HTERT RPE-1 (cell line): ENCODE measurements around the gene CMTM8.

Experiments used
- in situ Hi-C: fragments of 300-500 bp; cut with MboI; formaldehyde crosslinking; loops from 4 replicates; pipeline ENCODE4 v1.14.3; 2020; ENCODE audit warnings: low sequenced_read_pairs

Gene CMTM8

GRCh38 chr3:32305361-32305876 lies 66.9 kb downstream of the CMTM8 start:
- in situ Hi-C loops = no loop called here

- in situ Hi-C loops = no loop called here
These were observed 67.6 kb downstream of the CMTM8 start for GRCh38 chr3:32306072-32306471.

GRCh38 chr3:32307591-32307990 lies 69.1 kb downstream of the CMTM8 start:
- in situ Hi-C loops = no loop called here

- in situ Hi-C loops = no loop called here
These were observed 69.9 kb downstream of the CMTM8 start for GRCh38 chr3:32308378-32308777.

GRCh38 chr3:32309654-32310242 lies 71.3 kb downstream of the CMTM8 start:
- in situ Hi-C loops = no loop called here

GRCh38 chr3:32310336-32310735 lies 71.9 kb downstream of the CMTM8 start:
- in situ Hi-C loops = no loop called here

- in situ Hi-C loops = no loop called here
These were observed 72.7 kb downstream of the CMTM8 start for GRCh38 chr3:32310918-32311839.

GRCh38 chr3:32312251-32312650 lies 73.8 kb downstream of the CMTM8 start:
- in situ Hi-C loops = no loop called here

GRCh38 chr3:32313169-32313568 lies 74.7 kb downstream of the CMTM8 start:
- in situ Hi-C loops = no loop called here

- in situ Hi-C loops = no loop called here
These were observed 75.4 kb downstream of the CMTM8 start for GRCh38 chr3:32313723-32314473.

GRCh38 chr3:32315441-32315840 lies 77.0 kb downstream of the CMTM8 start:
- in situ Hi-C loops = no loop called here

- in situ Hi-C loops = no loop called here
These were observed 77.8 kb downstream of the CMTM8 start for GRCh38 chr3:32316319-32316718.

GRCh38 chr3:32316976-32317375 lies 78.5 kb downstream of the CMTM8 start:
- in situ Hi-C loops = no loop called here

- in situ Hi-C loops = no loop called here
These were observed 81.1 kb downstream of the CMTM8 start for GRCh38 chr3:32319607-32320006.

- in situ Hi-C loops = no loop called here
These were observed 81.6 kb downstream of the CMTM8 start for GRCh38 chr3:32320080-32320479.

- in situ Hi-C loops = no loop called here
These were observed 82.8 kb downstream of the CMTM8 start for GRCh38 chr3:32321095-32321790.

GRCh38 chr3:32322311-32322710 lies 83.8 kb downstream of the CMTM8 start:
- in situ Hi-C loops = no loop called here

- in situ Hi-C loops = no loop called here
These were observed 85.1 kb downstream of the CMTM8 start for GRCh38 chr3:32323604-32324003.

- in situ Hi-C loops = no loop called here
These were observed 86.7 kb downstream of the CMTM8 start for GRCh38 chr3:32325201-32325600.

GRCh38 chr3:32325927-32326326 lies 87.4 kb downstream of the CMTM8 start:
- in situ Hi-C loops = no loop called here

- in situ Hi-C loops = no loop called here
These were observed 88.3 kb downstream of the CMTM8 start for GRCh38 chr3:32326795-32327194.
